Measurements from ENCODE around the gene RIPPLY1. TPM values are rescaled to one million over a fixed set of nuclear protein-coding genes. Genes with fewer than 3 reads are reported as not detected.

RIPPLY1 gene
- total RNA-seq, 1 experiment from 2014 or later: not detected

DNA sequence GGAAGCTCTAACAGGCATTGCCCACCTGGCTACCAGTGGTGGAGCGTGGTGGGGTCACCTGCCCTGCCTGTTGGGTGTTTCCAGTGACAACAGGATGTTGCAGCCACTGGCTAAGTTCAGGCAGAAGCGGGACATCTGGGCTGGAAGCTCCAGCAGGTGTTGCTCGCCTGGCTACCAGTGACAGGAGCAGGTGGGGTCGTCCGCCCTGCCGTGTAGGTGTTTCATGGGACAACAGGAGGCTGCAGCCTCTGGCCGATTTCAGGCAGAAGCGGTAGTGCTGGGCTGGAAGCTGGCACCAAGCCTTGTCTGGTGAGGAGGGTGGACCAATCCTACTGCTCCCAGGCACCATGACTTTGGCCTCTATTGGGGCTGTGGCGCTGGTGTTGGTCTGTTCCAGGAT, 39.4 kb downstream of the RIPPLY1 start:
- no peaks in the 10 kb centered on the region for H3K79me2 ChIP-seq (ENCODE audit: low read depth)
- H3K9me2 ChIP-seq (ENCODE audit: insufficient read depth): no peaks in the 10 kb centered on the region
- no peaks in the 10 kb centered on the region for H3K9me3 ChIP-seq (ENCODE audit: insufficient read depth, low read depth)
- H2AFZ ChIP-seq: no peak overlapping the region
- intact Hi-C loops (cut with micrococcal nuclease; ENCODE audit: unreplicated experiment): no loop called here
- H3K4me1 ChIP-seq (replicated peaks; ENCODE audit: insufficient read depth): no peaks in the 10 kb centered on the region
- TF ChIP-seq, protein P1, sequence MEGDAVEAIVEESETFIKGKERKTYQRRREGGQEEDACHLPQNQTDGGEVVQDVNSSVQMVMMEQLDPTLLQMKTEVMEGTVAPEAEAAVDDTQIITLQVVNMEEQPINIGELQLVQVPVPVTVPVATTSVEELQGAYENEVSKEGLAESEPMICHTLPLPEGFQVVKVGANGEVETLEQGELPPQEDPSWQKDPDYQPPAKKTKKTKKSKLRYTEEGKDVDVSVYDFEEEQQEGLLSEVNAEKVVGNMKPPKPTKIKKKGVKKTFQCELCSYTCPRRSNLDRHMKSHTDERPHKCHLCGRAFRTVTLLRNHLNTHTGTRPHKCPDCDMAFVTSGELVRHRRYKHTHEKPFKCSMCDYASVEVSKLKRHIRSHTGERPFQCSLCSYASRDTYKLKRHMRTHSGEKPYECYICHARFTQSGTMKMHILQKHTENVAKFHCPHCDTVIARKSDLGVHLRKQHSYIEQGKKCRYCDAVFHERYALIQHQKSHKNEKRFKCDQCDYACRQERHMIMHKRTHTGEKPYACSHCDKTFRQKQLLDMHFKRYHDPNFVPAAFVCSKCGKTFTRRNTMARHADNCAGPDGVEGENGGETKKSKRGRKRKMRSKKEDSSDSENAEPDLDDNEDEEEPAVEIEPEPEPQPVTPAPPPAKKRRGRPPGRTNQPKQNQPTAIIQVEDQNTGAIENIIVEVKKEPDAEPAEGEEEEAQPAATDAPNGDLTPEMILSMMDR (conservative IDR thresholded peaks at IDR 0.05): no peak
- no peak for TF ChIP-seq EZH2 (IDR thresholded peaks at IDR 0.05; ENCODE audit: low read depth)
- H3K4me3 ChIP-seq: no peak overlapping the region
- no TSS peak for BruUV-seq (replicated peaks)
- ChIA-PET CTCF (interaction anchor here (0.5 kb wide), 1 partner anchor 13 kb away, joined by 5 read pairs; no protein-coding TSS in a partner anchor), POLR2A (ENCODE audit: unreplicated experiment) (no interaction called here)
- H4K20me1 ChIP-seq (ENCODE audit: insufficient read depth): no peaks in the 10 kb centered on the region
- no peaks in the 10 kb centered on the region for H3F3A ChIP-seq (ENCODE audit: insufficient read depth, low read depth)
- no peak for DNase-seq
- no peak overlapping the region for H3K27ac ChIP-seq
- H3K27me3 ChIP-seq (ENCODE audit: insufficient read depth, low read depth): no peaks in the 10 kb centered on the region
- no peaks in the 10 kb centered on the region for H3K36me3 ChIP-seq (ENCODE audit: low read depth)
- no peak overlapping the region for H3K4me2 ChIP-seq

DNA sequence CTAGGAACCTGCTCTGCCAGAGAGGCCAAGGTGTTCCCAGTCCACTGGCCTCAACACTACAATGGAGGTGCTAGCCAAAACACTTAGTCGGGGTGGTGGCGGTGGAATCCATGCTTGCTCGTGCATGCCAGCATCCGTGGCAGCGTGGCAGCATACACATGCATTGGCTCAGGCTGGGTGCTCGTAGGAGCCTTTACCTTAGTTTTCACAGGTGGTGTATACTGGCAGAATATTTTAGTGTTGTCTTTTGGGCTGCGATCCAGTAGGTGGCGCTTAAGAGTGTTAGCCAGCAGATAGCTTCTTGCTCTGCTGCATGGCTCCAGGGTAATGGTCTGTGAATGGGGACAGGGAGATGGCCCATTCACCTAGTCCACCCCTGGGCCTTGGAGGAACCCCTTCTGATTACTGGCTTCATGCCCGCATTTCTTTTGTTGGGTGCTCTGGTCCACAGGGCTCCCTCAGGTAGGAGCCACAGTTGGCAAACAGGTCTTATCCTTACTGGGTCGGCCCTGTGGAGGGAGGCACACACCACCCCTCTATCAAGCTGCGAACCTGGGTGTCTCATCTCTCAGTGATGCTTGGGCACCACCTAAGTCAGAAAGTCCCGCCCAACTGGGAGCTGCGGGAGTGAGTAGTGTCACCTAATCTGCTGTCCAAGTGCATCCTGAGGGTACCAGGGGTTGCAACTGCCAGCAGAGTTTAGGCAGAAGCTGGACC, 40.0 kb downstream of the RIPPLY1 start:
- ChIA-PET CTCF (interaction anchor here (0.5 kb wide), 1 partner anchor 13 kb away, joined by 5 read pairs; no protein-coding TSS in a partner anchor), POLR2A (ENCODE audit: unreplicated experiment) (no interaction called here)
- TF ChIP-seq, protein P1 (conservative IDR thresholded peaks at IDR 0.05): peak; percentile 63
- TF ChIP-seq EZH2 (IDR thresholded peaks at IDR 0.05; ENCODE audit: low read depth): no peak
- no peaks in the 10 kb centered on the region for H3F3A ChIP-seq (ENCODE audit: insufficient read depth, low read depth)
- H4K20me1 ChIP-seq (ENCODE audit: insufficient read depth): no peaks in the 10 kb centered on the region
- intact Hi-C loops (cut with micrococcal nuclease; ENCODE audit: unreplicated experiment): no loop called here
- no peak overlapping the region for H3K4me2 ChIP-seq
- no peaks in the 10 kb centered on the region for H3K79me2 ChIP-seq (ENCODE audit: low read depth)
- H3K9me3 ChIP-seq (ENCODE audit: insufficient read depth, low read depth): no peaks in the 10 kb centered on the region
- no peak overlapping the region for H3K27ac ChIP-seq
- H3K36me3 ChIP-seq (ENCODE audit: low read depth): no peaks in the 10 kb centered on the region
- BruUV-seq (replicated peaks): no TSS peak
- no peak overlapping the region for H3K4me3 ChIP-seq
- H3K27me3 ChIP-seq (ENCODE audit: insufficient read depth, low read depth): no peaks in the 10 kb centered on the region
- DNase-seq: peak in 1 of 2 experiments; percentile 22
- no peaks in the 10 kb centered on the region for H3K9me2 ChIP-seq (ENCODE audit: insufficient read depth)
- H2AFZ ChIP-seq: no peak overlapping the region
- no peaks in the 10 kb centered on the region for H3K4me1 ChIP-seq (replicated peaks; ENCODE audit: insufficient read depth)

Other genes starting within 250 kb of the RIPPLY1 start
- 0.17 TPM in 1 of 2 replicates, not detected in the other for gene RNF128, start 176.6 kb downstream of the RIPPLY1 start, total RNA-seq (2021)
- 2.8 and 5.3 TPM in 2 replicates for gene TBC1D8B, start 100.7 kb downstream of the RIPPLY1 start, total RNA-seq (2021)
- gene CLDN2, start 17.1 kb upstream of the RIPPLY1 start, total RNA-seq (2021): not detected in 2 replicates
- gene MORC4, start 96.9 kb upstream of the RIPPLY1 start, total RNA-seq (2021): 10.8 and 11.1 TPM in 2 replicates
- 31.2 and 31.5 TPM in 2 replicates for gene RBM41, start 215.5 kb upstream of the RIPPLY1 start, total RNA-seq (2021)

Measured in PC-9 (cell line).